H1 (cell line): ENCODE measurements around the gene PLB1. TPM values are rescaled to one million over a fixed set of nuclear protein-coding genes. Genes with fewer than 3 reads are reported as not detected.

ENCODE experiments used
- BACH1 ChIP-seq: IDR thresholded peaks from 2 replicates; pipeline ENCODE4 v1.6.1; 2012; ENCODE audit warnings: low read length, improper control_type of control experiment
- BRCA1 ChIP-seq: IDR thresholded peaks from 2 replicates; pipeline ENCODE4 v1.6.1; 2012; ENCODE audit warnings: low read depth, low read length, improper control_type of control experiment
- EP300 ChIP-seq, 2 experiments: IDR thresholded peaks; 1 replicate in 1 of 2; 2 replicates in 1 of 2; pipeline ENCODE4 v1.6.1; 2011 to 2012; ENCODE audit warnings: low read depth in 2 of 2, low read length in 2 of 2, mild to moderate bottlenecking in 2 of 2, borderline replicate concordance in 1 of 2, inconsistent platforms in 1 of 2, moderate library complexity in 1 of 2
- YY1 ChIP-seq: IDR thresholded peaks from 2 replicates; pipeline ENCODE4 v1.6.1; 2011; ENCODE audit warnings: low read depth, mild to moderate bottlenecking, low read length
- polyA plus RNA-seq, 7 experiments: library from polyadenylated mRNA; depleted of rRNA in 3 of 7; stranded (reverse) in 5 of 7; unstranded in 2 of 7; fragments of >200 nt in 5 of 7; fragments of 200-250 nt in 2 of 7; gene quantifications; 1 replicate in 5 of 7; 2 replicates in 1 of 7; 4 replicates in 1 of 7; pipeline versions ENCODE4 v1.2.1 to v1.2.3, GENCODE V29; 2011 to 2013; ENCODE audit warnings: missing spikeins in 2 of 7, mixed read lengths in 2 of 7
- total RNA-seq: library from RNA; stranded (reverse); fragmentation: NEBNext Ultra II Directional; extraction: Animal tissue kit (Norgen Biotek cat#: 25700); gene quantifications from 2 replicates; pipeline ENCODE4 v1.2.1, GENCODE V29; 2021
- TF ChIP-seq, protein P1 (sequence below), 3 experiments: IDR thresholded peaks; 1 replicate in 2 of 3; 2 replicates in 1 of 3; pipeline versions ENCODE4 v1.5.1 to v1.6.1; 2011; ENCODE audit warnings: low read length in 3 of 3, mild to moderate bottlenecking in 3 of 3, inconsistent platforms in 2 of 3, low read depth in 1 of 3, moderate library complexity in 1 of 3; ENCODE audit not compliant: insufficient read depth in 1 of 3; ENCODE audit errors: control extremely low read depth in 1 of 3
- TF ChIP-seq, protein P2 (sequence below): IDR thresholded peaks from 2 replicates; pipeline ENCODE4 v1.6.1; 2012; ENCODE audit warnings: inconsistent platforms

The PLB1 gene
- total and polyA plus RNA-seq, 2 of the 8 experiments (the other 6 are each of a cell fraction or from before 2014, with no cell fraction given), result 0.20 to 0.36 TPM

GRCh38 chr2:28638102-28638501, 142.2 kb downstream of the PLB1 start (continued):
- TF ChIP-seq, protein P1, sequence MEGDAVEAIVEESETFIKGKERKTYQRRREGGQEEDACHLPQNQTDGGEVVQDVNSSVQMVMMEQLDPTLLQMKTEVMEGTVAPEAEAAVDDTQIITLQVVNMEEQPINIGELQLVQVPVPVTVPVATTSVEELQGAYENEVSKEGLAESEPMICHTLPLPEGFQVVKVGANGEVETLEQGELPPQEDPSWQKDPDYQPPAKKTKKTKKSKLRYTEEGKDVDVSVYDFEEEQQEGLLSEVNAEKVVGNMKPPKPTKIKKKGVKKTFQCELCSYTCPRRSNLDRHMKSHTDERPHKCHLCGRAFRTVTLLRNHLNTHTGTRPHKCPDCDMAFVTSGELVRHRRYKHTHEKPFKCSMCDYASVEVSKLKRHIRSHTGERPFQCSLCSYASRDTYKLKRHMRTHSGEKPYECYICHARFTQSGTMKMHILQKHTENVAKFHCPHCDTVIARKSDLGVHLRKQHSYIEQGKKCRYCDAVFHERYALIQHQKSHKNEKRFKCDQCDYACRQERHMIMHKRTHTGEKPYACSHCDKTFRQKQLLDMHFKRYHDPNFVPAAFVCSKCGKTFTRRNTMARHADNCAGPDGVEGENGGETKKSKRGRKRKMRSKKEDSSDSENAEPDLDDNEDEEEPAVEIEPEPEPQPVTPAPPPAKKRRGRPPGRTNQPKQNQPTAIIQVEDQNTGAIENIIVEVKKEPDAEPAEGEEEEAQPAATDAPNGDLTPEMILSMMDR (IDR thresholded peaks at IDR 0.05; ENCODE audit: control extremely low read depth in 1 of 3, insufficient read depth in 1 of 3, low read depth in 1 of 3, low read length in 3 of 3), result no peak
- TF ChIP-seq BACH1 (no peak), BRCA1 (no peak), EP300 (IDR thresholded peaks at IDR 0.05; ENCODE audit: borderline replicate concordance in 1 of 2, low read depth in 2 of 2, low read length in 2 of 2) (no peak), YY1 (no peak)
- TF ChIP-seq, protein P2, sequence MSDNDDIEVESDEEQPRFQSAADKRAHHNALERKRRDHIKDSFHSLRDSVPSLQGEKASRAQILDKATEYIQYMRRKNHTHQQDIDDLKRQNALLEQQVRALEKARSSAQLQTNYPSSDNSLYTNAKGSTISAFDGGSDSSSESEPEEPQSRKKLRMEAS, result no peak
